Stimulated activated CD4-positive, alpha-beta T cell treated with anti-CD3 and anti-CD28 coated beads, Interleukin-2, amount 100 ng/mL, for 24 hours (primary cell): Measurements from ENCODE around the gene RMDN3.

Experiments used
- DNase-seq, 2 donors: peaks; one replicate each; pipeline ENCODE4 v3.0.0-alpha.2; 2020

Gene RMDN3

DNA sequence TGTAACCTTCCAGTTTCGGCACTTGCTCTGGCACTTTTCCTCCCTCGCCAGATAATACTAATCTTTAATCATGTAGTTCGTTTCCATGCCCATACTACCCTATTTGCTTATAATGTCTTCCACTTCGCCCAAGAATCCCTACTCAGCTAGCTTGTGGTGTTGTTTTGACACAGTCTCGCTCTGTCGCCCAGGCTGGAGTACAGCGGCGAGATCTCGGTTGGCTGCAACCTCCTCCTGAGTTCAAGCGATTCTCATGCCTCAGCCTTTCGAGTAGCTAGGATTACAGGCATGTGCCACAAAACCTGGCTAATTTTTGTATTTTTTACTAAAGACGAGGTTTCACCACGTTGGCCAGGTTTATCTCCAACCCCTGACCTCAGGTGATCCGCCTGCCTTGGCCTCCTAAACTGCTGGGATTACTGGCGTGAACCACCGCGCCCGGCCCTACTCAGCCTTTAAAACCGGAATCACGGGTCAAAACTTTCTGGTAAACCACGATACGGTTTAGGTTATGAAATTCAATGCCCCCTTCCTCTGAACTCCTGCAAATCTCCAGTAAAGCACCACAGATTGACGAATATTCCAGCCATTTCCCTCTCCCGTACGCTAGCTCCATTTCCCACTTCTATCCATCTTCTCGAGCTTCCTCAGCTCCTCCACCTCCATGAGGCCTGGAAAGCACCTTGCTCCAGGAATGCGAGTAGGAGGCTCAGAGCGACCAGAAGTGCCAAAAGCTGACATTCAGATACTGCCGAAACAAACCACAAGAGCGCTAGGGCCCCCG, 61.0 kb downstream of the RMDN3 start:
- DNase-seq: peak in 1 of 2 donors; percentile 10

DNA sequence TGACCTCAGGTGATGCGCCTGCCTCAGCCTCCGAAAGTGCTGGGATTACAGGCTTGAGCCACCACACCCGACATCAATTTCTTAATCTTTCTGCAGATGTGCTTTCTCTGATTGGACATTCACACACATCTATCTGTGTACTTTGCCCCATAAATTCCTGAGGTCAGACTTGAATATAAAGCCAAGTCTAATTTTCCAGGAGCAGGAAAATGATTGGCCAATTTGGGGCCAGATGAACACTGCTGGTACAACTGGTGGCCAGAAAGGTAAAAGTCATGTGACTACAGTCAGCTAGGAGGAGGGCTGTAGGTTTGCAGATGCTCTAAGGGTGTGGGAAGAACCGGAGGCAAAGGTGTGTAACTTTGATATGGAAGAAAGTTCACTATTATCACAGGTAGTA, 63.3 kb downstream of the RMDN3 start:
- no peak for DNase-seq

DNA sequence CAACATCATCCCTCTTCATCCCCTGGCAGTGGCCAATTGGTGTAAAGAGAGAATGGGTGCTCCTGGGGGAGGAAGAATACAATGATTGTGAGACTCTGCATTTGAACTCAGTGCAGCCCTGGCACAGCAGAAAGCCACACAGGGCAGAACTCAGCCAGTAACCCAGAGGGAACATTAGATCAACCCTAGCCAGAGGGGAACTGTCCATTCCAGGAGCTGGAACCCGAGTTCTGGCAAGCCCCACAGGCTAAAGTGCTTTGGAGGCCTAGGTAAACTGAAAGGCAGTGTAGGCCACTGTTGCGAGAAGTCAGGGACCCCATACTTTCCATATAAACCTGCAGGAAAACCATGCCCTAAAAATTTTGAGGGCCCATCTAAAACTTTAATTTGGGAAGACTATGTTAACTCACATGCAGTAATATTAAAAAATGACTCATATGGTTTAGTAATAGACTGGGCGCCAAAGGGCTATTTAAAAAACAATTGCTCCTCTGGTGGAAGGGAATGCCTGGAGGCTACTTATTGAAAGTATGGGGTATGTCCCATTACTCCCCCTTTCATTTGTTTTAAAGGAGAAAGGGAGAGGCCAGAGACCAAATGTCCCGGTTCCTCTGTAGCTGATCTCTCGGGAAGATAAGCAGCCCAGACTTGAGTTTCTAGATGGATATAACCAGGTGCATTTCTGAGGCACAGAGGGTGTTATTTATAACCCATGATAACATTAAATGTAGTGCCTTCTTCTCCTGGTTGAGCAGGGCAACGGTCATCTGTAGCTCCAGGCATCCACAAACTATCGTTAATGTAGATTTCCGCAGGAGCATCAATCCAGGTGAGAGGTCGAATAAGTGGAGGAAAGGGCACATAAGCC, 65.9 kb downstream of the RMDN3 start:
- DNase-seq: no peak
